DMS114 treated with DMSO at 0.1 percent for 48 hours (cell line): Measurements from ENCODE around the gene HTR2A.
A peak's percentile ranks its signal among the peaks of the same experiment; 100 is the strongest.
"Not testable (repeated sequence)": the region's sequence is repeated elsewhere in the genome, so short reads cannot be mapped to it uniquely, and the experiment has no call there.

ENCODE experiments used
- DNase-seq: peaks from one replicate; lab custom pipeline; 2025; ENCODE audit not compliant: unreplicated experiment; lab: John Stamatoyannopoulos, UW

Gene HTR2A

DNA sequence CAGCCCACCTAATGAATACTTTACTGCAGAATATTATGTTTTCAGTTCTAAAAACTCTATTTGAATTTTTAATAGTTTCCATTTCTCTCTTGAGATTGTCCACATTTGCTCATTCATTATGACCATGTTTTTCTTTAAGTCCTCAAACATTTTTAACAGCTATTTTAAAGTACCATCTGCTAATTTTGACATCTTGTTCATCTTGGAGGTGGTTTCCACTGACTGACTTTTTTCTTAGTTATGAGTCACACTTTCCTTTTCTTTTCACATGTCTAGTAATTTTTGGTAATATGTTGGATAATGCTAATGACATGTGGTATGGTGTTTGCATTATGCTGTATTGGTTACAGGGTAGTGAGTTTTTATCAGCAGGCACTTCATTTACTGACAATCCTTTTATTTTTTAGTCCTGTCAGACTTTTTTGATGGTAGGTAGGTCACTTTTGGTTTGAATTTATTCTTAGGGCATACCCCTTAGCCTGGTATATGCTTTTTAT is 84.5 kb downstream of the HTR2A start:
- DNase-seq = no peak

DNA sequence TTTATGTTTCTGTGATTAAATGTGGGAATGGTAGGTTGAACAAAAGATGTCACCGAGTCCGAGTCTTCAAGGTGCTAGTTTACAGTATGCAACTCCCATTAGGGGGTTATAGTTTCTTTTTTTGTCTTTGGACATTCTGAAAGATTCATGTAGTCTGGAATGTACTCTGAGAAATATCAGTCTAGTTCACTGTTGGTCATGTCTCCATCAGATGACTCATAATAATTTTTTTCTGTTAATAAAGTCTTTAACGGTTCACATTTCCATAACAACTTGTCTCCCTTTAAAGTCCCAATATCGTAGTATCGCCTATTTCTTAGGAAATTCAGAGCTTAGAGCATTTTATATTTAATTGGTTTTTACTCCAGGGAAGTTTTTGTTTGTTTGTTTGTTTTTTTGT is 86.4 kb downstream of the HTR2A start:
- DNase-seq = no peak

DNA sequence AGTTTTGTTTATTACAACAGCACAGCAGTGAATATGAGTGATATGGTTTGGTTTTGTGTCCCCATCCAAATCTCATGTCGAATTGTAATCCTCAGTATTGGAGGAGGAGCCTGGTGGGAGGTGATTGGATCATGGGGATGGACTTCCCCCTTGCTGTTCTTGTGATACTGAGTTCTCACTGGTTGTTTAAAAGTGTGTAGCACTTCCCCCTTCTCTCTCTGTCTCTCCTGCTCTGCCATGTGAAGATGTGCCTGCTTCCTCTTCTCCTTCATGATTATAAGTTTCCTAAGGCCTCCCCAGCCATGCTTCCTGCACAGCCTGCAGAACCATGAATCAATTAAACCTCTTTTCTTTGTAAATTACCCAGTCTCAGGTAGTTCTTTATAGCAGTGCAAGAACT is 91.9 kb downstream of the HTR2A start:
- DNase-seq = not testable (repeated sequence)

DNA sequence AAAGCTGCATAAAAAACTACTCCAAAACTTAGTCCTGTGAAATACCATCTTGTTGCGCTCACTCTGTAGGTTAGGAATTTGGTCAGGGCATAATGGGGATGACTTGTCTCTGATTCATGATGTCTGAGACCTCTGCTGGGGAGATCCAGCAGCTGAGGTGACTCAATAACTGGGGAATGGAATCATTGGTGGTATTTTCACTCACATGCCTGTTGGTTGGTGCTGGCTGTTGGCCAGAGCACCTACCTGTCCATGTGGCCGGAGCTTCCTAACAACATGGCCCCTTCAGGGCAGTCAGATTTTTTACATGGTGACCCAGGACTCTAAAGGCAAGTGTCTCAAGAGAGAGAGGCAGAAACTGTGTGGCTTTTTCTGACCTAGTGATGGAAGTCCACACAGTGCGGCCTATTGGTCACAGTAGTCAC is 92.5 kb downstream of the HTR2A start:
- no peak for DNase-seq

DNA sequence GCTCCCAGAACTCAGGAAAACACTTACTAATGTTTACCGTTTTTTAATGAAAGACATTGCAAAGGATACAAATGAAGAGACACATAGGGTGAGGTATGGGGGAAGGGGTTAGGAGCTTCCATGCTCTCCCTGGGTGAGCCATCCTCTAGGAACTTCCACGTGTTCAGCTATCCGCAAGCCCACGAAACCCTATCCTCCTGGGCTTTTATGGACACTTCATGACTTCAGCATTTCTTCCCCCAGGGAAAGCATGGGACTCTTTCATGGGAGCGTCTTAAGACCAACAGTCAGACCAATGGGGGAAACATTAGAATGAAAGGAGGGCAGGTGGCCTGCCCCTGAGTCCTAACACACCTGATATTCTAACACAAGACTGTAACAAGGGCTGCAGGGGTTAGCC is 93.3 kb downstream of the HTR2A start:
- DNase-seq = no peak

DNA sequence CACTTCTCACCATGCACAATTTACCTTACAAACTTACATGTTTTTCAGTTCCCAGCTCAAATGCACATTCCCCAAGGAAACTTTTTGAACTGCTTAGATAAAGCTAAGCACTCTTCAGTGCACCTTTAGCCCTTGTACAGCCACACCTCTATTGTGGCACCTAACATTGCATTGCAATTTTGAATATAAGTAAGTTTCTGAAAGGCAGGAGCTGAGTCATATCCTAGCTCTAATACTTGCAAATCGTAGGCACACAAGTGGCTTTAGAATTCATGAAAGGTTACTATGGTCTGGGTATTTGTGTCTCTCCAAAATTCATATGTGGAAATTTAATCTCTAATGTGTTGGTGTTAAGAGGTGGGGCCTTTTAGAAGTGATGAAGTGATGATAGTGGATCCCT is 95.0 kb downstream of the HTR2A start:
- DNase-seq = no peak

DNA sequence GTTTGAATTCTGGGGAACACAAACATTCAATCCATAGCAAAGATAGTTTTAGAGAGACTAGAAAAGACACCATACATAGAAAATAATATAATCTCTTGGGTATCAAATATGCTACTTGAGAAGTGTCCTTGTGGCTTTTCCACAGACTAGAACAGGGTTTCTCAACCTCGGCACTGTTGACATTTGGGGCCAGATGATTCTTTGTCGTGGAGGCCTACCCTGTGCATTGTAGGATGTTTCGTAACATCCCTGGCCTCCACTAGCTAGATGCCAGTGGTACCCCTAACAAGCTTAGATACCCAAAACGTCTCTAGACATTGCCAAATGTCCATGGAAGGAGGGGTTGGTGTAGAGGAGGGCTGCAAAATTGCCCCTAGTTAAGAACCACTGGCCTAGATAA is 97.7 kb downstream of the HTR2A start:
- no peak for DNase-seq

DNA sequence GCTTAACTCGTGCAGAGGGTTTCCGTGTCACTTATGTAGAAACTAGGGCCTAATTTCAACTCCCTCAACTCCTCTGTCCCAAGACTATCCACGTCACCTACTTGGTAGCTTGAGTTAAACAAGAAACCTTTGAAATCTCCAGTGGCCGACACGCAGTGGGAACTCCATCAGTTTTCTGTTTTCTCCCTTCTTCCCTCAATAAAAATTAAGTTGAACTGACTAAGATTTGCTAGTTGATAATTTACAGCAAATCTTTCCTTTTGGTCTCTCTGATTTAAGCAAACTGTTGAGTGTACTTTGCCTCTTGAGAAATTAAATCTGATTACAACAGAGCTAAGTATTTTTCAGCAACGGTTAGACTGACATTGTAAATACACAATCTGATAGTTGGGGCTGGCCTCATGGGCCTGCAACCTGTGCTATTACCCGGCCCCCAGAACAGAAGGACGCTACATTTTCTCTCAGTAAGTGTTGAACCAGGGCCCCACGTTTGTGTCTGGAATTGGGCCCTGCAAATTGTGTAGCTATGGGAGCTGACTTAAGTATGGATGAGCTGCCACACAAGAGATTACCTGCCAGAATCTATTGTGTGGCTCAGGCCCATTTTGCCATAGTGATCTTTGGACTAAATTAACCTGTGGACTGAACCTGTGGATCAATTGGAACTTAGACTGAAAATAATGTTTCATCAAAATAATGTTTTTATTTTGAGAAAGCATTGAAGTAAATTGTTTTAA is 99.2 kb downstream of the HTR2A start:
- DNase-seq = peak; percentile 37

DNA sequence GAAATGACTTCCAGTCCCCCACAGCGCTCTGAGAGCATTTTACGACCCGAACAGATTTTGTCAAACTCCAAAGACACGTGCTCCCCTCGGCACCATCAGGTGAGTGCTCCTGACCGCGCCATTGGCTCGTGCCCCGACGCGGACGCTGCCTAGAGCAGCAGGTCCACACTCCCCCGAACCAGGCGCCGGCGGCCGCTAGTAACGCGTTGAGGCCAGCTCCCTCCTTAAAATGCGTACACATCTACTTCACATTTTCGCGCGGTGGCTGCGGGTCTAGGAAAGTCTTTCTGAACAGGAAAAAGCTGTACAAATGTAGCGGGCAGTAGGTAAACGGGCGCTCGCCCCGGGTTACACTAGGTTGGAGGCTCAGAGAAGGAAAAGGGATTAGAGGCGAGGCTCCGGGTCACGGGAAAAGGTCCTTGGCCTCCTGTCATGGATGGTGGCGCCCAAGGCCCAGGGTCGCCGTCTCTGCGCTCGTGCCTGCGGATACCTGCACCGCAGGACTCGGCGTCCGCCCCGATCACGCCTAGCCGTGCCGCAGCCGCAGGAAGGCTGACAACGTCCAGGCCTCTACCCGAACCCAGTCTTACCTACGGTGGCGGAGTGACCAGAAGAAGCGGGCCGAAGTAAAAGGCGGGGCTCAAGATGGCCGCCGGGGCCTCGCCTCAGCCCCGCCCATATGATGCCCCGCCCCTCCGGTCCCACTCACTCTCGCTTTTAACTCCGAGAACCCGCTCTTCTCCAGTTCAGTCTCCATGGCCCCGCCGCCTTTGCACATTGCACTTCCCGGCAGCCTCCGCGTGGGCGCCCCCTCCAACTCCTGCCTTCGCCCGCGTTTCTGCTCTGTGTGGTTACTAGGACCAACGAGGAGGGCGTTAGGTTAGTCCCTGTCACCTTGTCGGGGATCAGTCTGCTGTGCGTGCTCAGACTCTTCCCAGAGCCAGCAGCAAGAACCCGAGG is 100.1 kb downstream of the HTR2A start, which contains the start of gene ESD:
Gene ESD (minus strand): TSS at position 647 of the 960 bp plus-strand sequence. CDS start 5,748 bp downstream, outside the sequence.
- DNase-seq = peak; percentile 81

DNA sequence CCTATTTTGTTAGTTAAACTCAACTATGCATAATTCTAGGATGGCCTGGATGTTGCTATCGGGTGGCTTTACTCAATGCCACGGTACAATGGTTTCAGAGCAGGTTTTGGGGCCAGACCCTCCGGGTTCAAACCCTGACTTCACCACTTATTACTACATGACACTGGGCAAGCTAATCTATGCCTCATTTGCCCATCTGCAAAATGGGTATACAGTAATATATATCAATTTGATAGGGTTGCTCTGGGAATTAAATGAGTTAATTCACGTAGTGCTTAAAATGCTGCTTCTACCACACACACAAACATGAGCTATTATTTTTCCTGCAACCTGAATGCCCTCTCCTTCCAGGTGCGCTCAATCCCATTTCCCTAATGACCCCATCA is 100.7 kb downstream of the HTR2A start:
- DNase-seq = no peak

DNA sequence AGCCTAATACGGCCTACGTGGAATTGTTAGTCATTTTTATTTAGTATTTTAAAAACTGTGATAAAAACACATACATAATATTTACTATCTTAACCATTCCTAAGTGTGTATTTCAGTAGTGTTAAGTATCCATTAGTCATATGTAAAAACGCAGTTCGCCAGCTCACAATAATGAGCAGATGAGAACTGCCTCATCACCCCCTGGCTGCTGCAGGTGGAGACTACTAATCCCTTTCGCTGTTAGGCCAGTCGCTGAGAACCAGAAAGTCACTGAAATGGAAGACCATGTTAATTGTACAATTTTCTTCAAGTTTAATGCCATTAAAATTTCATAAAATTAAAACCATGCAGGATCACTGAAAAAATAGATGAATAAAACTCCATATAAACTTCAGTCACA is 101.5 kb downstream of the HTR2A start:
- no peak for DNase-seq

DNA sequence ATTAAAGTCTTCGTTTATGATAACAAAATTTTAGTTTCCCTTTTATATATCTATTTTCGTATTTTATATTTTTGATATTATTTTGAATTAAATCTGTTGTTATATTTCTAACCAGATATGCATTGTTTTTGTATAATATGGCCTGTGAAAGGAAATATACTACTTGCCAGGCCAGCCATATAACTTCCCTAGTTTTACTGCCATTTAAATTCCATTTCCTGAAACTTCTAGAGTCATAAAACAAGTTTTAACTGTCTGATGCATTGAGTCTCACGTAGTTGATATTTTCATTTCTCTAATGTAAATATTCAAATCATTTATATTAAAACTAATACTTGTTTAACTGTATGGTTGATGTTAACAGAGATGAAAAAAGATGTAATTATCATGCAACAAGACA is 113.3 kb downstream of the HTR2A start:
- DNase-seq = no peak

DNA sequence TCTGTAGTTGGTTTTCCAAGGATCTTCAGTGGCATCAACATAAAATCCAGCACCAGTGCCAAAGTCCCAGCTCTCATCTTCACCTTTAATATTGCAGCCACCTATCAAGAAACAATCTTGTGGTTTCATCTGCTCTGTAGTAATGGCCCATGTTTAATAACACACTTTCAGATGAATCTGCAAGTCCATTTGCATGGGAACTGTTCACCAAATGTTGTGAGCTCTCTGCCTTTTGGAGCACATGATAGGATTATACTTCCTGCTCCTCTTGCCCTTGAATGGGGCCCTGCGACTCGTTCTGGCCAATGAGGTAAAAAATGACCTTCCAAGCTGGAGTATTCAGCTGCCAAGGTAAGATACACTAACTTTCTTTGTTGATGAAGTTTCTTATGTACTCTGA is 114.2 kb downstream of the HTR2A start:
- DNase-seq = no peak

DNA sequence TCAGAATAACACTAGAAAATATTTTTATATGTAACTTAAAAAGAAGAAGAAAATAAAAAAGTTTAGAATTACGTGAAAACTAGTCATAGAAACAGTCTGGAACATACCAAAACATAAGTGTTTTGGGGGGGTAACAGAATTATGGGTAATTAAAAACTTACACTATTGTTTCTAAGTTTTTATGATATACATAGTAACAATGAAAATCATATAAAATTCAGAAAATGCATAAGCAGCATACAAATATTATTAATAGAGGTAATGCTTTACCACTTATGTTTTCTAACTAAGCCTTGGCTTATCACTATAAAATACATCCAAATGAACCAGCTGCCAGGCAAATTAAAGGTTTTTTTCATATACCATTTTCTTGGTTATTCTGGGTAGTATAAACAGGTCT is 114.8 kb downstream of the HTR2A start:
- DNase-seq = no peak
